GM23338 (cell line): ENCODE data around the gene ITPR2. TPM values are rescaled to one million over a fixed set of nuclear protein-coding genes. Genes with fewer than 3 reads are reported as not detected.

Source experiments
- ATAC-seq: fragments of 200-7000 bp; cut with Tn5 transposase; 3 replicates; pipeline ENCODE4 v1.9.1; 2020
- DNase-seq: peaks from one replicate; pipeline ENCODE4 v3.0.0-alpha.2; 2015; ENCODE audit warnings: low spot score
- H2AFZ ChIP-seq: fragments of 200-600 bp; sonication (generic); 2 replicates; pipeline ENCODE4 v1.8.0; 2016; ENCODE audit warnings: antibody characterized with exemption, mild to moderate bottlenecking, moderate library complexity
- H3F3A ChIP-seq: fragments of 200-600 bp; sonication (generic); replicated peaks from 2 replicates; pipeline ENCODE4 v1.8.0; 2017; ENCODE audit warnings: antibody characterized with exemption, mixed run types, low read depth
- H3K27ac ChIP-seq: fragments of 200-600 bp; sonication (generic); 2 replicates; pipeline ENCODE4 v1.6.1; 2016; ENCODE audit warnings: low read depth
- H3K27me3 ChIP-seq: fragments of 200-600 bp; sonication (generic); 2 replicates; pipeline ENCODE4 v1.8.0; 2016; ENCODE audit warnings: mild to moderate bottlenecking, mixed run types, moderate library complexity; ENCODE audit not compliant: insufficient read depth
- H3K36me3 ChIP-seq: fragments of 200-600 bp; sonication (generic); 2 replicates; pipeline ENCODE4 v1.8.0; 2016; ENCODE audit warnings: mild to moderate bottlenecking; ENCODE audit not compliant: insufficient read depth
- H3K4me1 ChIP-seq: fragments of 200-600 bp; sonication (generic); 2 replicates; pipeline ENCODE4 v1.8.0; 2016; ENCODE audit warnings: mild to moderate bottlenecking, moderate library complexity; ENCODE audit not compliant: insufficient read depth
- H3K4me2 ChIP-seq: fragments of 200-600 bp; sonication (generic); 2 replicates; pipeline ENCODE4 v1.7.1; 2017; ENCODE audit warnings: mixed run types
- H3K4me3 ChIP-seq: fragments of 200-600 bp; sonication (generic); 2 replicates; pipeline ENCODE4 v1.6.1; 2016; ENCODE audit warnings: mixed run types
- H3K79me2 ChIP-seq: fragments of 200-600 bp; sonication (generic); replicated peaks from 2 replicates; pipeline ENCODE4 v1.8.0; 2017; ENCODE audit warnings: mild to moderate bottlenecking; ENCODE audit not compliant: insufficient read depth
- H3K9me2 ChIP-seq: fragments of 200-600 bp; sonication (generic); 2 replicates; pipeline ENCODE4 v1.8.0; 2017; ENCODE audit not compliant: insufficient read depth
- H4K20me1 ChIP-seq: fragments of 200-600 bp; sonication (generic); replicated peaks from 2 replicates; pipeline ENCODE4 v1.8.0; 2017; ENCODE audit warnings: mild to moderate bottlenecking; ENCODE audit not compliant: insufficient read depth
- H3K27ac Mint-ChIP-seq: 2 replicates; pipeline ENCODE4 v1.8.0; 2020; ENCODE audit warnings: inconsistent platforms, mild to moderate bottlenecking, moderate library complexity, mixed read lengths
- H3K27me3 Mint-ChIP-seq: 3 replicates; pipeline ENCODE4 v1.8.0; 2022; ENCODE audit warnings: low read depth, mild to moderate bottlenecking, moderate library complexity, mixed read lengths, inconsistent platforms; ENCODE audit not compliant: insufficient read depth, poor library complexity
- H3K36me3 Mint-ChIP-seq: 3 replicates; pipeline ENCODE4 v1.8.0; 2021; ENCODE audit warnings: low read depth, mild to moderate bottlenecking, inconsistent platforms, moderate library complexity, mixed read lengths
- H3K4me1 Mint-ChIP-seq: 3 replicates; pipeline ENCODE4 v1.8.0; 2020; ENCODE audit warnings: mild to moderate bottlenecking, inconsistent platforms, mixed read lengths
- H3K4me3 Mint-ChIP-seq: 3 replicates; pipeline ENCODE4 v1.8.0; 2021; ENCODE audit warnings: moderate library complexity, mild to moderate bottlenecking, inconsistent platforms, mixed read lengths
- H3K9me3 Mint-ChIP-seq: 3 replicates; pipeline ENCODE4 v1.8.0; 2020; ENCODE audit warnings: moderate library complexity, mild to moderate bottlenecking, inconsistent platforms, mixed read lengths
- CREB1 ChIP-seq: fragments of 250-450 bp; sonication (Bioruptor Pico); IDR thresholded peaks from 2 replicates; pipeline ENCODE4 v1.5.0; 2020; ENCODE audit warnings: low read depth, mild to moderate bottlenecking, moderate library complexity
- EZH2 ChIP-seq: fragments of 200-600 bp; sonication (generic); IDR thresholded peaks from one replicate; pipeline ENCODE4 v1.8.0; 2017; ENCODE audit warnings: antibody characterized with exemption, mild to moderate bottlenecking, low read depth; ENCODE audit not compliant: unreplicated experiment
- EZH2phosphoT487 ChIP-seq: fragments of 200-600 bp; sonication (generic); IDR thresholded peaks from one replicate; pipeline ENCODE4 v1.8.1; 2018; ENCODE audit warnings: antibody characterized with exemption; ENCODE audit not compliant: unreplicated experiment
- JUNB ChIP-seq: IDR thresholded peaks from one replicate; pipeline ENCODE4 v1.6.1; 2016; ENCODE audit warnings: antibody characterized with exemption; ENCODE audit not compliant: unreplicated experiment
- NANOG ChIP-seq: IDR thresholded peaks from 2 replicates; pipeline ENCODE4 v1.6.1; 2016; ENCODE audit warnings: antibody characterized with exemption, borderline replicate concordance
- POLR2AphosphoS5 ChIP-seq: IDR thresholded peaks from 2 replicates; pipeline ENCODE4 v1.6.1; 2016; ENCODE audit warnings: antibody characterized with exemption, low read depth
- STAT1 ChIP-seq: IDR thresholded peaks from one replicate; pipeline ENCODE4 v1.6.1; 2016; ENCODE audit warnings: antibody characterized with exemption; ENCODE audit not compliant: unreplicated experiment
- ZNF114 ChIP-seq: fragments of 250-450 bp; sonication (Bioruptor Pico); IDR thresholded peaks from 2 replicates; pipeline ENCODE4 v1.5.0; 2020; ENCODE audit warnings: mild to moderate bottlenecking, moderate library complexity
- ZNF331 ChIP-seq: fragments of 250-450 bp; sonication (Bioruptor Pico); IDR thresholded peaks from 2 replicates; pipeline ENCODE4 v1.5.0; 2020; ENCODE audit warnings: low read depth, mild to moderate bottlenecking, moderate library complexity
- polyA plus RNA-seq: library from polyadenylated mRNA; unstranded; fragments of >200 nt; fragmentation: Nextera tagmentation; extraction: Ambion mirVana; gene quantifications from 2 replicates; pipeline ENCODE4 v1.2.1, GENCODE V29; 2016
- total RNA-seq: library from RNA; depleted of rRNA; stranded (reverse); fragments of >200 nt; shearing (Covaris generic); gene quantifications from 2 replicates; pipeline ENCODE4 v1.2.3, GENCODE V29; 2014
- TF ChIP-seq, protein P1 (sequence below), 2 experiments: fragments of 200-600 bp in 1 of 2; sonication (generic) in 1 of 2; conservative IDR thresholded peaks; 2 replicates each; pipeline versions ENCODE4 v1.5.1 to v1.6.1; 2016 to 2017; ENCODE audit warnings: antibody characterized with exemption in 2 of 2, low read depth in 2 of 2, mild to moderate bottlenecking in 2 of 2, moderate library complexity in 1 of 2
- TF ChIP-seq, protein P2 (sequence below): IDR thresholded peaks from one replicate; pipeline ENCODE4 v1.6.1; 2018; ENCODE audit warnings: antibody characterized with exemption; ENCODE audit not compliant: unreplicated experiment
- TF ChIP-seq, protein P3 (sequence below): fragments of 250-450 bp; sonication (Bioruptor Pico); IDR thresholded peaks from 2 replicates; pipeline ENCODE4 v1.5.0; 2020; ENCODE audit warnings: mild to moderate bottlenecking, moderate library complexity
- TF ChIP-seq, protein P4 (sequence below): IDR thresholded peaks from 2 replicates; pipeline ENCODE4 v1.6.1; 2016; ENCODE audit warnings: antibody characterized with exemption

ITPR2 gene
- total and polyA plus RNA-seq, 2 experiments from 2014 or later: 44.5 to 65.2 TPM

DNA sequence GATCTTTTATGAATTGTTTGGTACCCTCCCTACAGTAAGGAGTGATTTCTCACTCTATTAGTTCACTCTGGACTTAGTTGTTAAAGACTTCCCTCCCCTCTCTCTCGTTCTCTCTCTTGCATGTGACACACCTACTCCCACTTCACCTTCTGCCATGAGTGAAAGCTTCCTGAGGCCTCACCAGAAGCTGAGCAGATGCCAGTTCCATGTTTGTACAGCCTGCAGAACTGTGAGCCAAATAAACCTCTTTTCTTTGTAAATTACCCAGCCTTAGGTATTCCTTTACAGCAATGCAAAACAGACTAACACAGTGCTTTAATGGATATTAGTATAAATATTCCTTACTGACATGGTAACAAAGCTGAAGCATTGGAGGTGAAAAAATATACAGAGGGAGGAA is 450.0 kb downstream of the ITPR2 start:
- peaks cover 8% of the 10 kb centered on the region for H3K27me3 Mint-ChIP-seq

More for the DNA sequence above, 450.0 kb downstream of the ITPR2 start:
- no peaks in the 10 kb centered on the region for H3K79me2 ChIP-seq
- no peaks in the 10 kb centered on the region for H3K4me1 ChIP-seq
- no peak overlapping the region for H3K4me3 Mint-ChIP-seq
- no peak overlapping the region for H3K4me3 ChIP-seq
- H2AFZ ChIP-seq: no peak overlapping the region
- peaks cover 5% of the 10 kb centered on the region; the same call in 1 of the 3 replicates for H3K9me3 Mint-ChIP-seq
- DNase-seq: no peak
- no peaks in the 10 kb centered on the region for H4K20me1 ChIP-seq
- TF ChIP-seq EZH2: no peak
- no peak for TF ChIP-seq CREB1 (CRISPR knock-in tag)
- TF ChIP-seq, protein P1, sequence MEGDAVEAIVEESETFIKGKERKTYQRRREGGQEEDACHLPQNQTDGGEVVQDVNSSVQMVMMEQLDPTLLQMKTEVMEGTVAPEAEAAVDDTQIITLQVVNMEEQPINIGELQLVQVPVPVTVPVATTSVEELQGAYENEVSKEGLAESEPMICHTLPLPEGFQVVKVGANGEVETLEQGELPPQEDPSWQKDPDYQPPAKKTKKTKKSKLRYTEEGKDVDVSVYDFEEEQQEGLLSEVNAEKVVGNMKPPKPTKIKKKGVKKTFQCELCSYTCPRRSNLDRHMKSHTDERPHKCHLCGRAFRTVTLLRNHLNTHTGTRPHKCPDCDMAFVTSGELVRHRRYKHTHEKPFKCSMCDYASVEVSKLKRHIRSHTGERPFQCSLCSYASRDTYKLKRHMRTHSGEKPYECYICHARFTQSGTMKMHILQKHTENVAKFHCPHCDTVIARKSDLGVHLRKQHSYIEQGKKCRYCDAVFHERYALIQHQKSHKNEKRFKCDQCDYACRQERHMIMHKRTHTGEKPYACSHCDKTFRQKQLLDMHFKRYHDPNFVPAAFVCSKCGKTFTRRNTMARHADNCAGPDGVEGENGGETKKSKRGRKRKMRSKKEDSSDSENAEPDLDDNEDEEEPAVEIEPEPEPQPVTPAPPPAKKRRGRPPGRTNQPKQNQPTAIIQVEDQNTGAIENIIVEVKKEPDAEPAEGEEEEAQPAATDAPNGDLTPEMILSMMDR (conservative IDR thresholded peaks at IDR 0.05; ENCODE audit: low read depth in 2 of 2): no peak
- TF ChIP-seq, protein P2, sequence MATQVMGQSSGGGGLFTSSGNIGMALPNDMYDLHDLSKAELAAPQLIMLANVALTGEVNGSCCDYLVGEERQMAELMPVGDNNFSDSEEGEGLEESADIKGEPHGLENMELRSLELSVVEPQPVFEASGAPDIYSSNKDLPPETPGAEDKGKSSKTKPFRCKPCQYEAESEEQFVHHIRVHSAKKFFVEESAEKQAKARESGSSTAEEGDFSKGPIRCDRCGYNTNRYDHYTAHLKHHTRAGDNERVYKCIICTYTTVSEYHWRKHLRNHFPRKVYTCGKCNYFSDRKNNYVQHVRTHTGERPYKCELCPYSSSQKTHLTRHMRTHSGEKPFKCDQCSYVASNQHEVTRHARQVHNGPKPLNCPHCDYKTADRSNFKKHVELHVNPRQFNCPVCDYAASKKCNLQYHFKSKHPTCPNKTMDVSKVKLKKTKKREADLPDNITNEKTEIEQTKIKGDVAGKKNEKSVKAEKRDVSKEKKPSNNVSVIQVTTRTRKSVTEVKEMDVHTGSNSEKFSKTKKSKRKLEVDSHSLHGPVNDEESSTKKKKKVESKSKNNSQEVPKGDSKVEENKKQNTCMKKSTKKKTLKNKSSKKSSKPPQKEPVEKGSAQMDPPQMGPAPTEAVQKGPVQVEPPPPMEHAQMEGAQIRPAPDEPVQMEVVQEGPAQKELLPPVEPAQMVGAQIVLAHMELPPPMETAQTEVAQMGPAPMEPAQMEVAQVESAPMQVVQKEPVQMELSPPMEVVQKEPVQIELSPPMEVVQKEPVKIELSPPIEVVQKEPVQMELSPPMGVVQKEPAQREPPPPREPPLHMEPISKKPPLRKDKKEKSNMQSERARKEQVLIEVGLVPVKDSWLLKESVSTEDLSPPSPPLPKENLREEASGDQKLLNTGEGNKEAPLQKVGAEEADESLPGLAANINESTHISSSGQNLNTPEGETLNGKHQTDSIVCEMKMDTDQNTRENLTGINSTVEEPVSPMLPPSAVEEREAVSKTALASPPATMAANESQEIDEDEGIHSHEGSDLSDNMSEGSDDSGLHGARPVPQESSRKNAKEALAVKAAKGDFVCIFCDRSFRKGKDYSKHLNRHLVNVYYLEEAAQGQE: no peak
- TF ChIP-seq, protein P3, sequence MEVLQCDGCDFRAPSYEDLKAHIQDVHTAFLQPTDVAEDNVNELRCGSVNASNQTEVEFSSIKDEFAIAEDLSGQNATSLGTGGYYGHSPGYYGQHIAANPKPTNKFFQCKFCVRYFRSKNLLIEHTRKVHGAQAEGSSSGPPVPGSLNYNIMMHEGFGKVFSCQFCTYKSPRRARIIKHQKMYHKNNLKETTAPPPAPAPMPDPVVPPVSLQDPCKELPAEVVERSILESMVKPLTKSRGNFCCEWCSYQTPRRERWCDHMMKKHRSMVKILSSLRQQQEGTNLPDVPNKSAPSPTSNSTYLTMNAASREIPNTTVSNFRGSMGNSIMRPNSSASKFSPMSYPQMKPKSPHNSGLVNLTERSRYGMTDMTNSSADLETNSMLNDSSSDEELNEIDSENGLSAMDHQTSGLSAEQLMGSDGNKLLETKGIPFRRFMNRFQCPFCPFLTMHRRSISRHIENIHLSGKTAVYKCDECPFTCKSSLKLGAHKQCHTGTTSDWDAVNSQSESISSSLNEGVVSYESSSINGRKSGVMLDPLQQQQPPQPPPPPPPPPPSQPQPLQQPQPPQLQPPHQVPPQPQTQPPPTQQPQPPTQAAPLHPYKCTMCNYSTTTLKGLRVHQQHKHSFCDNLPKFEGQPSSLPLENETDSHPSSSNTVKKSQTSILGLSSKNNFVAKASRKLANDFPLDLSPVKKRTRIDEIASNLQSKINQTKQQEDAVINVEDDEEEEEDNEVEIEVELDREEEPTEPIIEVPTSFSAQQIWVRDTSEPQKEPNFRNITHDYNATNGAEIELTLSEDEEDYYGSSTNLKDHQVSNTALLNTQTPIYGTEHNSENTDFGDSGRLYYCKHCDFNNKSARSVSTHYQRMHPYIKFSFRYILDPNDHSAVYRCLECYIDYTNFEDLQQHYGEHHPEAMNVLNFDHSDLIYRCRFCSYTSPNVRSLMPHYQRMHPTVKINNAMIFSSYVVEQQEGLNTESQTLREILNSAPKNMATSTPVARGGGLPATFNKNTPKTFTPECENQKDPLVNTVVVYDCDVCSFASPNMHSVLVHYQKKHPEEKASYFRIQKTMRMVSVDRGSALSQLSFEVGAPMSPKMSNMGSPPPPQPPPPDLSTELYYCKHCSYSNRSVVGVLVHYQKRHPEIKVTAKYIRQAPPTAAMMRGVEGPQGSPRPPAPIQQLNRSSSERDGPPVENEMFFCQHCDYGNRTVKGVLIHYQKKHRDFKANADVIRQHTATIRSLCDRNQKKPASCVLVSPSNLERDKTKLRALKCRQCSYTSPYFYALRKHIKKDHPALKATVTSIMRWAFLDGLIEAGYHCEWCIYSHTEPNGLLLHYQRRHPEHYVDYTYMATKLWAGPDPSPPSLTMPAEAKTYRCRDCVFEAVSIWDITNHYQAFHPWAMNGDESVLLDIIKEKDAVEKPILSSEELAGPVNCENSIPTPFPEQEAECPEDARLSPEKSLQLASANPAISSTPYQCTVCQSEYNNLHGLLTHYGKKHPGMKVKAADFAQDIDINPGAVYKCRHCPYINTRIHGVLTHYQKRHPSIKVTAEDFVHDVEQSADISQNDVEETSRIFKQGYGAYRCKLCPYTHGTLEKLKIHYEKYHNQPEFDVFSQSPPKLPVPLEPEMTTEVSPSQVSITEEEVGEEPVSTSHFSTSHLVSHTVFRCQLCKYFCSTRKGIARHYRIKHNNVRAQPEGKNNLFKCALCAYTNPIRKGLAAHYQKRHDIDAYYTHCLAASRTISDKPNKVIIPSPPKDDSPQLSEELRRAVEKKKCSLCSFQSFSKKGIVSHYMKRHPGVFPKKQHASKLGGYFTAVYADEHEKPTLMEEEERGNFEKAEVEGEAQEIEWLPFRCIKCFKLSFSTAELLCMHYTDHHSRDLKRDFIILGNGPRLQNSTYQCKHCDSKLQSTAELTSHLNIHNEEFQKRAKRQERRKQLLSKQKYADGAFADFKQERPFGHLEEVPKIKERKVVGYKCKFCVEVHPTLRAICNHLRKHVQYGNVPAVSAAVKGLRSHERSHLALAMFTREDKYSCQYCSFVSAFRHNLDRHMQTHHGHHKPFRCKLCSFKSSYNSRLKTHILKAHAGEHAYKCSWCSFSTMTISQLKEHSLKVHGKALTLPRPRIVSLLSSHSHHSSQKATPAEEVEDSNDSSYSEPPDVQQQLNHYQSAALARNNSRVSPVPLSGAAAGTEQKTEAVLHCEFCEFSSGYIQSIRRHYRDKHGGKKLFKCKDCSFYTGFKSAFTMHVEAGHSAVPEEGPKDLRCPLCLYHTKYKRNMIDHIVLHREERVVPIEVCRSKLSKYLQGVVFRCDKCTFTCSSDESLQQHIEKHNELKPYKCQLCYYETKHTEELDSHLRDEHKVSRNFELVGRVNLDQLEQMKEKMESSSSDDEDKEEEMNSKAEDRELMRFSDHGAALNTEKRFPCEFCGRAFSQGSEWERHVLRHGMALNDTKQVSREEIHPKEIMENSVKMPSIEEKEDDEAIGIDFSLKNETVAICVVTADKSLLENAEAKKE (CRISPR knock-in tag): no peak
- TF ChIP-seq JUNB: no peak
- no peak for TF ChIP-seq POLR2AphosphoS5
- TF ChIP-seq, protein P4, sequence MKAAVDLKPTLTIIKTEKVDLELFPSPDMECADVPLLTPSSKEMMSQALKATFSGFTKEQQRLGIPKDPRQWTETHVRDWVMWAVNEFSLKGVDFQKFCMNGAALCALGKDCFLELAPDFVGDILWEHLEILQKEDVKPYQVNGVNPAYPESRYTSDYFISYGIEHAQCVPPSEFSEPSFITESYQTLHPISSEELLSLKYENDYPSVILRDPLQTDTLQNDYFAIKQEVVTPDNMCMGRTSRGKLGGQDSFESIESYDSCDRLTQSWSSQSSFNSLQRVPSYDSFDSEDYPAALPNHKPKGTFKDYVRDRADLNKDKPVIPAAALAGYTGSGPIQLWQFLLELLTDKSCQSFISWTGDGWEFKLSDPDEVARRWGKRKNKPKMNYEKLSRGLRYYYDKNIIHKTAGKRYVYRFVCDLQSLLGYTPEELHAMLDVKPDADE: no peak
- TF ChIP-seq EZH2phosphoT487: no peak
- TF ChIP-seq STAT1: no peak
- no peak for TF ChIP-seq NANOG
- TF ChIP-seq ZNF331 (CRISPR knock-in tag): no peak
- no peak for TF ChIP-seq ZNF114
- no peaks in the 10 kb centered on the region for H3K4me1 Mint-ChIP-seq
- H3K27me3 ChIP-seq: no peaks in the 10 kb centered on the region
- no peaks in the 10 kb centered on the region for H3F3A ChIP-seq
- peaks cover 11% of the 10 kb centered on the region for H3K36me3 ChIP-seq
- no peak for ATAC-seq
- H3K27ac Mint-ChIP-seq: no peak overlapping the region
- no peak overlapping the region for H3K4me2 ChIP-seq
- H3K9me2 ChIP-seq: no peaks in the 10 kb centered on the region
- peaks cover 38% of the 10 kb centered on the region for H3K36me3 Mint-ChIP-seq
- no peak overlapping the region for H3K27ac ChIP-seq
